IMR-90 (cell line): ENCODE data around the gene TRABD2A. TPM values are rescaled to one million over a fixed set of nuclear protein-coding genes. Genes with fewer than 3 reads are reported as not detected.

Experiments used
- ATAC-seq: fragments of 200-7000 bp; cut with Tn5 transposase; 2 replicates; pipeline ENCODE4 v1.9.1; 2020; ENCODE audit warnings: low read depth, mild to moderate bottlenecking, moderate library complexity
- BruUV-seq: library from RNA; stranded (reverse); fragments of 400-500 nt; replicated peaks from 2 replicates; lab custom pipeline; 2021; lab: Mats Ljungman, UMichigan
- CTCF ChIA-PET: fragments of 300-600 bp; formaldehyde crosslinking; extraction: SDS; loops from one replicate; lab custom pipeline; 2021; ENCODE audit warnings: antibody characterized with exemption; lab: Yijun Ruan, JAX
- POLR2A ChIA-PET: fragments of 300-600 bp; sonication (Branson Sonifier 250); formaldehyde crosslinking; loops from one replicate; lab custom pipeline; 2022; ENCODE audit warnings: antibody characterized with exemption; ENCODE audit not compliant: unreplicated experiment; lab: Charles Lee
- DNase-seq: peaks from one replicate; pipeline ENCODE4 v3.0.0; 2013
- H2AFZ ChIP-seq: replicated peaks from 2 replicates; pipeline ENCODE3; 2013; ENCODE audit warnings: low read length, mild to moderate bottlenecking; ENCODE audit not compliant: poor library complexity
- H2AK5ac ChIP-seq: 2 replicates; pipeline ENCODE4 v1.6.1; 2013; ENCODE audit warnings: low read depth, low read length, inconsistent platforms
- H2AK9ac ChIP-seq: replicated peaks from 2 replicates; pipeline ENCODE3; 2013; ENCODE audit warnings: mild to moderate bottlenecking, low read depth, low read length, moderate library complexity; ENCODE audit not compliant: poor library complexity
- H2BK120ac ChIP-seq: 2 replicates; pipeline ENCODE4 v1.6.1; 2013; ENCODE audit warnings: low read depth, low read length, inconsistent platforms
- H2BK15ac ChIP-seq: 3 replicates; pipeline ENCODE4 v1.6.1; 2013; ENCODE audit warnings: low read depth, low read length, inconsistent platforms
- H2BK20ac ChIP-seq: 2 replicates; pipeline ENCODE4 v1.6.1; 2013; ENCODE audit warnings: low read depth, mild to moderate bottlenecking, inconsistent platforms, low read length, moderate library complexity
- H2BK5ac ChIP-seq: 2 replicates; pipeline ENCODE4 v1.6.1; 2013; ENCODE audit warnings: mild to moderate bottlenecking, low read depth, low read length, inconsistent platforms; ENCODE audit not compliant: poor library complexity, severe bottlenecking
- H3K14ac ChIP-seq: replicated peaks from 2 replicates; pipeline ENCODE4 v1.6.1; 2013; ENCODE audit warnings: low read depth, low read length, inconsistent platforms
- H3K18ac ChIP-seq: 2 replicates; pipeline ENCODE4 v1.6.1; 2013; ENCODE audit warnings: low read depth, low read length, control low read depth
- H3K23ac ChIP-seq: 2 replicates; pipeline ENCODE4 v1.6.1; 2013; ENCODE audit warnings: low read depth, low read length, inconsistent platforms
- H3K27ac ChIP-seq: 2 replicates; pipeline ENCODE4 v1.5.1; 2013; ENCODE audit warnings: mild to moderate bottlenecking, control low read depth, low read length; ENCODE audit not compliant: insufficient read depth
- H3K27me3 ChIP-seq: 2 replicates; pipeline ENCODE4 v1.6.1; 2013; ENCODE audit warnings: low read length; ENCODE audit not compliant: control insufficient read depth, insufficient read depth
- H3K36me3 ChIP-seq: 2 replicates; pipeline ENCODE4 v1.6.1; 2013; ENCODE audit warnings: low read length, mixed read lengths; ENCODE audit not compliant: control insufficient read depth, insufficient read depth
- H3K4ac ChIP-seq: 2 replicates; pipeline ENCODE4 v1.6.1; 2013; ENCODE audit warnings: low read depth, low read length, inconsistent platforms
- H3K4me1 ChIP-seq: 2 replicates; pipeline ENCODE4 v1.6.1; 2013; ENCODE audit warnings: low read length, mixed read lengths; ENCODE audit not compliant: control insufficient read depth, insufficient read depth
- H3K4me2 ChIP-seq: 2 replicates; pipeline ENCODE4 v1.6.1; 2013; ENCODE audit warnings: low read depth, mild to moderate bottlenecking, control low read depth, low read length, moderate library complexity
- H3K4me3 ChIP-seq: 2 replicates; pipeline ENCODE4 v1.5.1; 2013; ENCODE audit warnings: low read depth, mild to moderate bottlenecking, control low read depth, low read length, moderate library complexity; ENCODE audit not compliant: insufficient read depth
- H3K56ac ChIP-seq: 2 replicates; pipeline ENCODE4 v1.6.1; 2013; ENCODE audit warnings: low read length, inconsistent platforms; ENCODE audit not compliant: insufficient read depth; ENCODE audit errors: extremely low read depth
- H3K79me1 ChIP-seq, 2 experiments: 2 replicates each; pipeline ENCODE4 v1.6.1; 2013; ENCODE audit warnings: low read length in 2 of 2, inconsistent platforms in 1 of 2, low read depth in 1 of 2
- H3K9ac ChIP-seq: 2 replicates; pipeline ENCODE4 v1.6.1; 2013; ENCODE audit warnings: low read depth, low read length, control low read depth
- H3K9me1 ChIP-seq: 2 replicates; pipeline ENCODE4 v1.6.1; 2013; ENCODE audit warnings: low read length, inconsistent platforms; ENCODE audit not compliant: insufficient read depth
- H3K9me3 ChIP-seq: 2 replicates; pipeline ENCODE4 v1.6.1; 2013; ENCODE audit warnings: low read length; ENCODE audit not compliant: control insufficient read depth, insufficient read depth
- H4K20me1 ChIP-seq: 2 replicates; pipeline ENCODE4 v1.6.1; 2013; ENCODE audit warnings: low read length, inconsistent platforms; ENCODE audit not compliant: insufficient read depth
- H4K5ac ChIP-seq: 2 replicates; pipeline ENCODE4 v1.6.1; 2013; ENCODE audit warnings: mild to moderate bottlenecking, low read depth, low read length, control low read depth
- H4K8ac ChIP-seq, 2 experiments: 2 replicates each; pipeline ENCODE4 v1.6.1; 2013; ENCODE audit warnings: low read depth in 2 of 2, low read length in 2 of 2, control low read depth in 1 of 2, inconsistent platforms in 1 of 2
- H4K91ac ChIP-seq: 2 replicates; pipeline ENCODE4 v1.6.1; 2013; ENCODE audit warnings: low read depth, low read length, inconsistent platforms; ENCODE audit not compliant: insufficient read depth
- BHLHE40 ChIP-seq: fragments of 150-350 bp; IDR thresholded peaks from 2 replicates; pipeline ENCODE4 v1.6.1; 2016; ENCODE audit warnings: mild to moderate bottlenecking, low read depth, low read length
- CEBPB ChIP-seq: IDR thresholded peaks from 2 replicates; pipeline ENCODE4 v1.6.1; 2012; ENCODE audit warnings: low read depth, low read length, improper control_type of control experiment
- CHD1 ChIP-seq: IDR thresholded peaks from 2 replicates; pipeline ENCODE4 v1.6.1; 2012; ENCODE audit warnings: low read depth, low read length, improper control_type of control experiment
- FOS ChIP-seq: fragments of 150-350 bp; IDR thresholded peaks from 2 replicates; pipeline ENCODE4 v1.6.1; 2016; ENCODE audit warnings: low read depth, low read length
- MAFK ChIP-seq: IDR thresholded peaks from 2 replicates; pipeline ENCODE4 v1.6.1; 2012; ENCODE audit warnings: low read depth, low read length, improper control_type of control experiment
- MAZ ChIP-seq: IDR thresholded peaks from 2 replicates; pipeline ENCODE4 v1.6.1; 2012; ENCODE audit warnings: low read depth, mild to moderate bottlenecking, low read length, improper control_type of control experiment, moderate library complexity, borderline replicate concordance
- MXI1 ChIP-seq: IDR thresholded peaks from 2 replicates; pipeline ENCODE4 v1.6.1; 2012; ENCODE audit warnings: low read depth, mild to moderate bottlenecking, low read length, moderate library complexity, borderline replicate concordance
- NFE2L2 ChIP-seq: fragments of 150-350 bp; IDR thresholded peaks from 2 replicates; pipeline ENCODE4 v1.6.1; 2016; ENCODE audit warnings: low read depth, mild to moderate bottlenecking, low read length
- POLR2A ChIP-seq: IDR thresholded peaks from 2 replicates; pipeline ENCODE4 v1.6.1; 2012; ENCODE audit warnings: mild to moderate bottlenecking, low read depth, low read length
- RAD21 ChIP-seq: IDR thresholded peaks from 2 replicates; pipeline ENCODE4 v1.6.1; 2012; ENCODE audit warnings: low read length, improper control_type of control experiment
- RCOR1 ChIP-seq: IDR thresholded peaks from 2 replicates; pipeline ENCODE4 v1.6.1; 2012; ENCODE audit warnings: mild to moderate bottlenecking, low read length, improper control_type of control experiment; ENCODE audit not compliant: insufficient replicate concordance
- RFX5 ChIP-seq: IDR thresholded peaks from 2 replicates; pipeline ENCODE4 v1.8.0; 2012; ENCODE audit warnings: low read depth, mild to moderate bottlenecking, low read length, moderate library complexity
- SMC3 ChIP-seq: fragments of 150-350 bp; IDR thresholded peaks from 2 replicates; pipeline ENCODE4 v1.6.1; 2016; ENCODE audit warnings: low read depth, mild to moderate bottlenecking, antibody characterized with exemption, low read length, moderate library complexity
- WGBS, 2 experiments: methylation state at CpG; one replicate each; pipeline versions ENCODE4 v1.1.5 to v1.1.7; 2013; ENCODE audit warnings: missing lambda C conversion rate in 2 of 2; ENCODE audit not compliant: insufficient read length in 1 of 2; ENCODE audit errors: extremely low coverage in 2 of 2; 5-methylcytosine and 5-hydroxymethylcytosine counted together
- dilution Hi-C: fragments of 300-500 bp; cut with HindIII; formaldehyde crosslinking; loops from one replicate; pipeline ENCODE4 v1.14.3; 2018; ENCODE audit warnings: low sequenced_read_pairs; ENCODE audit not compliant: unreplicated experiment
- in situ Hi-C: fragments of 300-500 bp; cut with MboI; formaldehyde crosslinking; loops from 3 replicates; pipeline ENCODE4 v1.14.3; 2019; ENCODE audit warnings: low sequenced_read_pairs, inconsistent platforms, mixed read lengths
- intact Hi-C: fragments of 100-400 bp; cut with micrococcal nuclease; formaldehyde crosslinking; loops from 2 replicates; pipeline ENCODE4 v1.10.0; 2022
- polyA plus RNA-seq, 3 experiments: library from polyadenylated mRNA; depleted of rRNA; stranded (reverse); fragments of >200 nt; gene quantifications; 2 replicates each; pipeline ENCODE4 v1.2.3, GENCODE V29; 2012; ENCODE audit warnings: low replicate concordance in 1 of 3
- total RNA-seq: library from RNA; depleted of rRNA; stranded (reverse); fragments of >200 nt; gene quantifications from 2 replicates; pipeline ENCODE4 v1.2.3, GENCODE V29; 2012
- TF ChIP-seq, protein P1 (sequence below): fragments of 150-350 bp; IDR thresholded peaks from 2 replicates; pipeline ENCODE4 v1.6.1; 2016; ENCODE audit warnings: low read depth, mild to moderate bottlenecking, low read length, moderate library complexity, borderline replicate concordance
- TF ChIP-seq, protein P2 (sequence below): conservative IDR thresholded peaks from 2 replicates; pipeline ENCODE4 v1.5.1; 2012; ENCODE audit warnings: mild to moderate bottlenecking, low read depth, low read length, improper control_type of control experiment
- TF ChIP-seq, protein P3 (sequence below): fragments of 150-350 bp; IDR thresholded peaks from 2 replicates; pipeline ENCODE4 v1.6.1; 2017; ENCODE audit warnings: mild to moderate bottlenecking, antibody characterized with exemption, low read length, low read depth

Gene TRABD2A
- total and polyA plus RNA-seq, 2 of the 4 experiments (the other 2 are of a cell fraction), result 17.6 to 20.3 TPM

- Histone ChIP-seq H3K4me3 (no peak overlapping the region), H2BK15ac (peak overlapping the region; percentile 84; the same call in 2 of the 3 replicates), H4K91ac (peak overlapping the region; percentile 82), H3K4me2 (no peak overlapping the region), H2AFZ (no peak overlapping the region), H3K9me1 (no peaks in the 10 kb centered on the region), H3K9me3 (no peaks in the 10 kb centered on the region), H4K20me1 (peaks cover 23% of the 10 kb centered on the region), H3K27ac (0 out of 2 replicates have a peak overlapping the region, but pooled peaks have one; percentile 10), H2BK5ac (no peak overlapping the region), H3K4ac (peak overlapping the region; percentile 42; the same call in 1 of the 2 replicates), H3K56ac (no peak overlapping the region), H3K9ac (peak overlapping the region; percentile 89; the same call in 1 of the 2 replicates), H4K8ac (peak overlapping the region; percentile 29 to 93; a peak in 2 of 4 replicates), H3K23ac (peak overlapping the region; percentile 97), H3K79me1 (peaks cover 11 to 40% of the 10 kb centered on the region in 2 experiments; a peak in 3 of 4 replicates), H2AK9ac (peak overlapping the region; percentile 75), H4K5ac (peak overlapping the region; percentile 62; the same call in 1 of the 2 replicates), H2BK20ac (0 out of 2 replicates have a peak overlapping the region, but pooled peaks have one; percentile 20), H3K4me1 (peaks cover 7% of the 10 kb centered on the region), H2BK120ac (0 out of 2 replicates have a peak overlapping the region, but pooled peaks have one; percentile 11), H3K14ac (peak overlapping the region; percentile 4), H2AK5ac (peak overlapping the region; percentile 70; the same call in 1 of the 2 replicates), H3K18ac (no peak overlapping the region), H3K27me3 (no peaks in the 10 kb centered on the region), H3K36me3 (peaks cover 17% of the 10 kb centered on the region)
- ATAC-seq (no peak), DNase-seq (no peak)
- no peak for TF ChIP-seq CHD1
- no peak for TF ChIP-seq RCOR1
- TF ChIP-seq POLR2A, result no peak
- no peak for TF ChIP-seq SMC3
- TF ChIP-seq MAZ, result no peak
- TF ChIP-seq, protein P1, sequence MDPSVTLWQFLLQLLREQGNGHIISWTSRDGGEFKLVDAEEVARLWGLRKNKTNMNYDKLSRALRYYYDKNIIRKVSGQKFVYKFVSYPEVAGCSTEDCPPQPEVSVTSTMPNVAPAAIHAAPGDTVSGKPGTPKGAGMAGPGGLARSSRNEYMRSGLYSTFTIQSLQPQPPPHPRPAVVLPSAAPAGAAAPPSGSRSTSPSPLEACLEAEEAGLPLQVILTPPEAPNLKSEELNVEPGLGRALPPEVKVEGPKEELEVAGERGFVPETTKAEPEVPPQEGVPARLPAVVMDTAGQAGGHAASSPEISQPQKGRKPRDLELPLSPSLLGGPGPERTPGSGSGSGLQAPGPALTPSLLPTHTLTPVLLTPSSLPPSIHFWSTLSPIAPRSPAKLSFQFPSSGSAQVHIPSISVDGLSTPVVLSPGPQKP, result no peak
- TF ChIP-seq, protein P2, sequence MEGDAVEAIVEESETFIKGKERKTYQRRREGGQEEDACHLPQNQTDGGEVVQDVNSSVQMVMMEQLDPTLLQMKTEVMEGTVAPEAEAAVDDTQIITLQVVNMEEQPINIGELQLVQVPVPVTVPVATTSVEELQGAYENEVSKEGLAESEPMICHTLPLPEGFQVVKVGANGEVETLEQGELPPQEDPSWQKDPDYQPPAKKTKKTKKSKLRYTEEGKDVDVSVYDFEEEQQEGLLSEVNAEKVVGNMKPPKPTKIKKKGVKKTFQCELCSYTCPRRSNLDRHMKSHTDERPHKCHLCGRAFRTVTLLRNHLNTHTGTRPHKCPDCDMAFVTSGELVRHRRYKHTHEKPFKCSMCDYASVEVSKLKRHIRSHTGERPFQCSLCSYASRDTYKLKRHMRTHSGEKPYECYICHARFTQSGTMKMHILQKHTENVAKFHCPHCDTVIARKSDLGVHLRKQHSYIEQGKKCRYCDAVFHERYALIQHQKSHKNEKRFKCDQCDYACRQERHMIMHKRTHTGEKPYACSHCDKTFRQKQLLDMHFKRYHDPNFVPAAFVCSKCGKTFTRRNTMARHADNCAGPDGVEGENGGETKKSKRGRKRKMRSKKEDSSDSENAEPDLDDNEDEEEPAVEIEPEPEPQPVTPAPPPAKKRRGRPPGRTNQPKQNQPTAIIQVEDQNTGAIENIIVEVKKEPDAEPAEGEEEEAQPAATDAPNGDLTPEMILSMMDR, result no peak
- TF ChIP-seq MAFK, result no peak
- no peak for TF ChIP-seq BHLHE40
- no peak for TF ChIP-seq FOS
- TF ChIP-seq RFX5, result no peak
- no peak for TF ChIP-seq CEBPB
- no peak for TF ChIP-seq NFE2L2
- TF ChIP-seq, protein P3, sequence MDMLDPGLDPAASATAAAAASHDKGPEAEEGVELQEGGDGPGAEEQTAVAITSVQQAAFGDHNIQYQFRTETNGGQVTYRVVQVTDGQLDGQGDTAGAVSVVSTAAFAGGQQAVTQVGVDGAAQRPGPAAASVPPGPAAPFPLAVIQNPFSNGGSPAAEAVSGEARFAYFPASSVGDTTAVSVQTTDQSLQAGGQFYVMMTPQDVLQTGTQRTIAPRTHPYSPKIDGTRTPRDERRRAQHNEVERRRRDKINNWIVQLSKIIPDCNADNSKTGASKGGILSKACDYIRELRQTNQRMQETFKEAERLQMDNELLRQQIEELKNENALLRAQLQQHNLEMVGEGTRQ, result no peak
- TF ChIP-seq MXI1, result no peak
- no peak for TF ChIP-seq RAD21
- dilution Hi-C loops (no loop called here), in situ Hi-C loops (no loop called here), intact Hi-C loops (no loop called here)
- ChIA-PET CTCF (interaction anchor here (0.6 kb wide), 1 partner anchor 45 kb away, joined by 3 read pairs; no protein-coding TSS in a partner anchor), POLR2A (no interaction called here)
- BruUV-seq, result no TSS peak
- WGBS, 2 experiments, result 90% methylated on average over 2 of the region's 9 CpGs; no CpG with 5 or more reads in 1 of the 2 experiments
These were observed 23.3 kb upstream of the TRABD2A start for GRCh38 chr2:84904151-84904550.
